HCT116 (cell line): ENCODE results near the gene TBC1D4. TPM values are rescaled to one million over a fixed set of nuclear protein-coding genes. Genes with fewer than 3 reads are reported as not detected.

Experiments used
- ATAC-seq: fragments of 200-7000 bp; cut with Tn5 transposase; 2 replicates; pipeline ENCODE4 v1.9.1; 2020; ENCODE audit warnings: mild to moderate bottlenecking, moderate library complexity
- BruUV-seq: library from RNA; stranded (reverse); fragments of 400-500 nt; replicated peaks from 2 replicates; lab custom pipeline; 2021; lab: Mats Ljungman, UMichigan
- CTCF ChIA-PET: fragments of 300-600 bp; sonication (Branson Sonifier 250); formaldehyde crosslinking; loops from one replicate; lab custom pipeline; 2021; ENCODE audit warnings: antibody characterized with exemption; lab: Charles Lee
- POLR2A ChIA-PET: fragments of 300-600, 350-600 bp; sonication (Branson Sonifier 250); formaldehyde crosslinking; loops from one replicate; lab custom pipeline; 2021; ENCODE audit warnings: antibody characterized with exemption; lab: Charles Lee
- RAD21 ChIA-PET, 2 experiments: fragments of 300-600 bp; sonication (Branson Sonifier 250); formaldehyde crosslinking; loops; one replicate each; lab custom pipeline; 2023; ENCODE audit warnings: low total read pairs in 2 of 2; ENCODE audit not compliant: uncharacterized antibody in 2 of 2, unreplicated experiment in 2 of 2, low non-redundant PET in 1 of 2; lab: Charles Lee
- DNase-seq: peaks from one replicate; pipeline ENCODE4 v3.0.0-alpha.2; 2010; ENCODE audit warnings: low read depth, low spot score
- H2AFZ ChIP-seq: fragments of 200-600 bp; shearing (Covaris generic), sonication (generic); 2 replicates; pipeline ENCODE4 v1.6.1; 2017; ENCODE audit warnings: low read depth, mixed run types, mixed read lengths, antibody characterized with exemption, low read length; ENCODE audit not compliant: poor library complexity, severe bottlenecking
- H3K27ac ChIP-seq: 2 replicates; pipeline ENCODE4 v1.5.1; 2012; ENCODE audit warnings: low read depth, low read length
- H3K27me3 ChIP-seq: fragments of 200-600 bp; sonication (generic); 2 replicates; pipeline ENCODE4 v1.6.1; 2016; ENCODE audit warnings: mixed run types, low read length, mixed read lengths; ENCODE audit not compliant: insufficient read depth
- H3K36me3 ChIP-seq, 2 experiments: fragments of 200-500 bp in 1 of 2; fragments of 200-600 bp in 1 of 2; sonication (Bioruptor generic) in 1 of 2; sonication (generic) in 1 of 2; 2 replicates each; pipeline versions ENCODE4 v1.5.1 to v1.6.1; 2014 to 2016; ENCODE audit warnings: low read length in 2 of 2, inconsistent platforms in 1 of 2, mixed read lengths in 1 of 2, mixed run types in 1 of 2; ENCODE audit not compliant: insufficient read depth in 2 of 2, control insufficient read depth in 1 of 2
- H3K4me1 ChIP-seq, 2 experiments: fragments of 200-600 bp in 1 of 2; sonication (generic) in 1 of 2; 2 replicates each; pipeline versions ENCODE4 v1.5.1 to v1.6.1; 2012 to 2017; ENCODE audit warnings: low read length in 2 of 2, inconsistent platforms in 1 of 2, mild to moderate bottlenecking in 1 of 2, mixed read lengths in 1 of 2, mixed run types in 1 of 2, moderate library complexity in 1 of 2; ENCODE audit not compliant: insufficient read depth in 2 of 2, control insufficient read depth in 1 of 2
- H3K4me2 ChIP-seq: fragments of 200-600 bp; sonication (generic); 2 replicates; pipeline ENCODE4 v1.6.1; 2017; ENCODE audit warnings: mixed run types, low read length, mixed read lengths
- H3K4me3 ChIP-seq, 2 experiments: fragments of 200-600 bp in 1 of 2; sonication (generic) in 1 of 2; replicated peaks in 1 of 2; 2 replicates each; pipeline ENCODE4 v1.5.1; 2011 to 2016; ENCODE audit warnings: low read length in 2 of 2, control low read depth in 1 of 2, low read depth in 1 of 2, mild to moderate bottlenecking in 1 of 2, mixed read lengths in 1 of 2, mixed run types in 1 of 2
- H3K79me2 ChIP-seq: fragments of 200-600 bp; sonication (generic); 2 replicates; pipeline ENCODE4 v1.6.1; 2017; ENCODE audit warnings: mild to moderate bottlenecking, mixed run types, low read length, moderate library complexity, mixed read lengths; ENCODE audit not compliant: insufficient read depth
- H3K9ac ChIP-seq: fragments of 200-600 bp; sonication (generic); 2 replicates; pipeline ENCODE4 v1.6.1; 2016; ENCODE audit warnings: low read length, mixed read lengths
- H3K9me2 ChIP-seq: fragments of 200-600 bp; sonication (generic), shearing (Covaris generic); 2 replicates; pipeline ENCODE4 v1.6.1; 2017; ENCODE audit warnings: mixed run types, mild to moderate bottlenecking, moderate library complexity; ENCODE audit not compliant: insufficient read depth
- H3K9me3 ChIP-seq, 2 experiments: fragments of 200-500 bp in 1 of 2; fragments of 200-600 bp in 1 of 2; sonication (Bioruptor generic) in 1 of 2; sonication (generic) in 1 of 2; 2 replicates each; pipeline ENCODE4 v1.6.1; 2014 to 2017; ENCODE audit warnings: low read length in 2 of 2, mixed read lengths in 2 of 2, inconsistent platforms in 1 of 2, low read depth in 1 of 2, mild to moderate bottlenecking in 1 of 2, mixed run types in 1 of 2, moderate library complexity in 1 of 2; ENCODE audit not compliant: control insufficient read depth in 1 of 2, insufficient read depth in 1 of 2
- H4K20me1 ChIP-seq: fragments of 200-600 bp; sonication (generic), shearing (Covaris generic); 2 replicates; pipeline ENCODE4 v1.6.1; 2017; ENCODE audit warnings: mixed run types, mild to moderate bottlenecking, moderate library complexity; ENCODE audit not compliant: insufficient read depth
- RAD21 ChIP-seq: IDR thresholded peaks from 2 replicates; pipeline ENCODE4 v1.6.1; 2012; ENCODE audit warnings: low read depth, mild to moderate bottlenecking
- YY1 ChIP-seq: IDR thresholded peaks from 2 replicates; pipeline ENCODE4 v1.6.1; 2011; ENCODE audit warnings: low read length, low read depth, moderate library complexity, mild to moderate bottlenecking; ENCODE audit not compliant: insufficient replicate concordance; ENCODE audit errors: extremely low read depth
- intact Hi-C: fragments of 100-400 bp; cut with micrococcal nuclease; formaldehyde crosslinking; loops from 2 replicates; pipeline ENCODE4 v1.10.0; 2022
- total RNA-seq: library from RNA; stranded (reverse); gene quantifications from one replicate; pipeline ENCODE4 v1.2.1, GENCODE V29; 2021; ENCODE audit not compliant: unreplicated experiment
- TF ChIP-seq, protein P1 (sequence below), 3 experiments: fragments of 200-600 bp in 1 of 3; sonication (generic) in 1 of 3; IDR thresholded peaks in 2 of 3; conservative IDR thresholded peaks in 1 of 3; 2 replicates each; pipeline ENCODE4 v1.5.1; 2012 to 2017; ENCODE audit warnings: low read depth in 2 of 3, low read length in 2 of 3, antibody characterized with exemption in 1 of 3, borderline replicate concordance in 1 of 3, control low read depth in 1 of 3, mild to moderate bottlenecking in 1 of 3, mixed read lengths in 1 of 3, mixed run types in 1 of 3, moderate library complexity in 1 of 3; ENCODE audit not compliant: insufficient read depth in 1 of 3
- TF ChIP-seq, protein P2 (sequence below): IDR thresholded peaks from 2 replicates; pipeline ENCODE4 v1.6.1; 2012
- TF ChIP-seq, protein P3 (sequence below): IDR thresholded peaks from 2 replicates; pipeline ENCODE4 v1.6.1; 2011; ENCODE audit warnings: mild to moderate bottlenecking, low read length, moderate library complexity; ENCODE audit not compliant: insufficient replicate concordance; ENCODE audit errors: extremely low read depth

Gene TBC1D4
- total RNA-seq, 1 experiment from 2014 or later = 24.6 TPM

- ATAC-seq (no peak), DNase-seq (no peak)
- H3K9me2 ChIP-seq = no peaks in the 10 kb centered on the region
- intact Hi-C loops = no loop called here
- peaks cover 19 to 28% of the 10 kb centered on the region in 2 experiments for H3K4me1 ChIP-seq
- CTCF ChIA-PET = no interaction called here
- RAD21 ChIA-PET = no interaction called here
- H3K36me3 ChIP-seq = no peaks in the 10 kb centered on the region
- no peaks in the 10 kb centered on the region for H3K27me3 ChIP-seq
- TF ChIP-seq YY1 (no peak), RAD21 (no peak)
- TF ChIP-seq, protein P1, sequence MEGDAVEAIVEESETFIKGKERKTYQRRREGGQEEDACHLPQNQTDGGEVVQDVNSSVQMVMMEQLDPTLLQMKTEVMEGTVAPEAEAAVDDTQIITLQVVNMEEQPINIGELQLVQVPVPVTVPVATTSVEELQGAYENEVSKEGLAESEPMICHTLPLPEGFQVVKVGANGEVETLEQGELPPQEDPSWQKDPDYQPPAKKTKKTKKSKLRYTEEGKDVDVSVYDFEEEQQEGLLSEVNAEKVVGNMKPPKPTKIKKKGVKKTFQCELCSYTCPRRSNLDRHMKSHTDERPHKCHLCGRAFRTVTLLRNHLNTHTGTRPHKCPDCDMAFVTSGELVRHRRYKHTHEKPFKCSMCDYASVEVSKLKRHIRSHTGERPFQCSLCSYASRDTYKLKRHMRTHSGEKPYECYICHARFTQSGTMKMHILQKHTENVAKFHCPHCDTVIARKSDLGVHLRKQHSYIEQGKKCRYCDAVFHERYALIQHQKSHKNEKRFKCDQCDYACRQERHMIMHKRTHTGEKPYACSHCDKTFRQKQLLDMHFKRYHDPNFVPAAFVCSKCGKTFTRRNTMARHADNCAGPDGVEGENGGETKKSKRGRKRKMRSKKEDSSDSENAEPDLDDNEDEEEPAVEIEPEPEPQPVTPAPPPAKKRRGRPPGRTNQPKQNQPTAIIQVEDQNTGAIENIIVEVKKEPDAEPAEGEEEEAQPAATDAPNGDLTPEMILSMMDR (IDR thresholded peaks at IDR 0.05 in 2 of 3, conservative IDR thresholded peaks at IDR 0.05 in 1 of 3; ENCODE audit: borderline replicate concordance in 1 of 3, insufficient read depth in 1 of 3, low read depth in 2 of 3, low read length in 2 of 3) = no peak
- TF ChIP-seq, protein P2, sequence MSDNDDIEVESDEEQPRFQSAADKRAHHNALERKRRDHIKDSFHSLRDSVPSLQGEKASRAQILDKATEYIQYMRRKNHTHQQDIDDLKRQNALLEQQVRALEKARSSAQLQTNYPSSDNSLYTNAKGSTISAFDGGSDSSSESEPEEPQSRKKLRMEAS = no peak
- TF ChIP-seq, protein P3, sequence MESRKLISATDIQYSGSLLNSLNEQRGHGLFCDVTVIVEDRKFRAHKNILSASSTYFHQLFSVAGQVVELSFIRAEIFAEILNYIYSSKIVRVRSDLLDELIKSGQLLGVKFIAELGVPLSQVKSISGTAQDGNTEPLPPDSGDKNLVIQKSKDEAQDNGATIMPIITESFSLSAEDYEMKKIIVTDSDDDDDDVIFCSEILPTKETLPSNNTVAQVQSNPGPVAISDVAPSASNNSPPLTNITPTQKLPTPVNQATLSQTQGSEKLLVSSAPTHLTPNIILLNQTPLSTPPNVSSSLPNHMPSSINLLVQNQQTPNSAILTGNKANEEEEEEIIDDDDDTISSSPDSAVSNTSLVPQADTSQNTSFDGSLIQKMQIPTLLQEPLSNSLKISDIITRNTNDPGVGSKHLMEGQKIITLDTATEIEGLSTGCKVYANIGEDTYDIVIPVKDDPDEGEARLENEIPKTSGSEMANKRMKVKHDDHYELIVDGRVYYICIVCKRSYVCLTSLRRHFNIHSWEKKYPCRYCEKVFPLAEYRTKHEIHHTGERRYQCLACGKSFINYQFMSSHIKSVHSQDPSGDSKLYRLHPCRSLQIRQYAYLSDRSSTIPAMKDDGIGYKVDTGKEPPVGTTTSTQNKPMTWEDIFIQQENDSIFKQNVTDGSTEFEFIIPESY = no peak
- H3K4me3 ChIP-seq = no peak overlapping the region
- H4K20me1 ChIP-seq = no peaks in the 10 kb centered on the region
- H3K27ac ChIP-seq = no peak overlapping the region
- H3K9ac ChIP-seq = no peak overlapping the region
- no peak overlapping the region for H3K4me2 ChIP-seq
- no TSS peak for BruUV-seq
- no peak overlapping the region for H2AFZ ChIP-seq
- no peaks in the 10 kb centered on the region for H3K9me3 ChIP-seq
- no peaks in the 10 kb centered on the region; the same call in 1 of the 2 replicates for H3K79me2 ChIP-seq
- POLR2A ChIA-PET = no interaction called here
Measured at GRCh38 chr13:75356421-75356820, 125.5 kb downstream of the TBC1D4 start.
